ENCODE measurements around the gene ADD2. TPM values are rescaled to one million over a fixed set of nuclear protein-coding genes. Genes with fewer than 3 reads are reported as not detected.

The ADD2 gene
- polyA plus RNA-seq, 1 donor, result 4.0 TPM

DNA sequence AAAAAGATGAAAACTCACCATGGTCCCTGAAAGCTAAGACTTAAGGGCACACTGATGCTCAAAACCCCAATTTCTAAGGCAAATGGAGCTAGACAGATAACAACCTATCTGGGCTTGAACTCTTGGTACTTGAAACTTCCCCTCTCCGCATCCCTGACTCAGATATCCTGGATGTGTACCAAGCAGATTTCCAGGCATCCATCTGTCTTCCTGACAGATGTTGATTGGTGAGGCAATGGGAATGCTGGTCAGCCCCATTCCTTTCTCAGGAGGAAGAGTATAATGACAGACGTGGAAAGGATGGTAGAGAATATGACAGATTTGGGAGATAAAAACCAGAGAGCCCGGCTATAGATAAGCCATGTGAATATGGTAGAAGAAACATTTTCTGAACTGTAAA, 69.2 kb downstream of the ADD2 start:
- H3K27ac ChIP-seq (ENCODE audit: low read length), result no peak overlapping the region
- no peak for DNase-seq
- H3K9me3 ChIP-seq (ENCODE audit: control insufficient read depth, low read depth, low read length), result no peaks in the 10 kb centered on the region
- H3K27me3 ChIP-seq (ENCODE audit: control insufficient read depth, insufficient read depth, low read length), result peaks cover 10% of the 10 kb centered on the region
- H3K4me3 ChIP-seq (ENCODE audit: low read length), result no peak overlapping the region
- H3K36me3 ChIP-seq (ENCODE audit: control insufficient read depth, insufficient read depth, low read length), result no peaks in the 10 kb centered on the region
- no peaks in the 10 kb centered on the region for H3K4me1 ChIP-seq (ENCODE audit: control insufficient read depth, insufficient read depth, low read length)
- WGBS (ENCODE audit: insufficient coverage, low lambda C conversion rate), result 30% methylated on average over 2 of the region's 3 CpGs

DNA sequence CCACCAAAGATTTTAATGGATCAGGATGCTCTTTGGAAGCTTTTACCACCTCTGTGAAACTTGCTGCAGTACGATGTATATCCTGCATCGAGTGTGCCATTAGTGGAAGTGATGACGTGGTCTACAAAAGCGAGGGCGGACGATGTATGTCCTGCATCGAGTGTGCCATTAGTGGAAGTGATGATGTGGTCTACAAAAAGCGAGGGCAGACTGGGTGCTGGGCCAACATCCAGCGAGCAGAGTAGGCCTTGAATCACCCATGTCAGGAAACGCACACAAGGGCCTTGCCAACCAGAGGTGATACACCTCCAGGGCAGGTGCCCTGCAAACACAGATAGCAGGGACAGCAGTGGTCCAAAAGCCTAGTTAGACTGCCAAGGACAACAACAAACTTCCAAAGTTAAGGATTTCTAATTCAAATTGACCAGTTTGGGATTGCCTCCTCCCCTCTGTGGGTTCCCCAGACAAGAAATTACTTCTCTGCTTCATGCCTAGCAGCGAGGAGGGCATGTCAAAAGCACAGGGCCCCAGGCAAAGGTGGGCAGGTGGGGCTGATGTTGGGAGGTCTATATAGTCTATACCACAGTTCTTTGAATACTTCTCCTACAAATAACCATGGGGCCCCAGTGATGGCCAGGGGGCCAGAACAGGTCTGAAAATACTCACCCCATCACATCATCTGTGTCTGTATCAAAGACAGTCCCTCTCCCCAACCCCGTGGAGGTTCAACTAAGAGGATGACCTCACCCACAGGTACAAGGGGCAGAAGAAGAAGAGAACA, 70.2 kb downstream of the ADD2 start:
- Histone ChIP-seq H3K4me1 (ENCODE audit: control insufficient read depth, insufficient read depth, low read length) (no peaks in the 10 kb centered on the region), H3K27me3 (ENCODE audit: control insufficient read depth, insufficient read depth, low read length) (peaks cover 16% of the 10 kb centered on the region), H3K9me3 (ENCODE audit: control insufficient read depth, low read depth, low read length) (no peaks in the 10 kb centered on the region), H3K4me3 (ENCODE audit: low read length) (no peak overlapping the region), H3K36me3 (ENCODE audit: control insufficient read depth, insufficient read depth, low read length) (no peaks in the 10 kb centered on the region), H3K27ac (ENCODE audit: low read length) (no peak overlapping the region)
- whole genome bisulfite sequencing (ENCODE audit: insufficient coverage, low lambda C conversion rate), result no CpG with 5 or more reads among the region's 12 CpGs
- no peak for DNase-seq

- WGBS (ENCODE audit: insufficient coverage, low lambda C conversion rate), result no CpG with 5 or more reads among the region's 6 CpGs
Measured at GRCh38 chr2:70696142-70696541, 71.9 kb downstream of the ADD2 start.

GRCh38 chr2:70692256-70692655, 75.7 kb downstream of the ADD2 start:
- WGBS (ENCODE audit: insufficient coverage, low lambda C conversion rate), result no CpG with 5 or more reads among the region's 17 CpGs
- H3K9me3 ChIP-seq (ENCODE audit: control insufficient read depth, low read depth, low read length), result no peaks in the 10 kb centered on the region
- peaks cover 11% of the 10 kb centered on the region for H3K27me3 ChIP-seq (ENCODE audit: control insufficient read depth, insufficient read depth, low read length)
- no peak overlapping the region for H3K4me3 ChIP-seq (ENCODE audit: low read length)
- no peaks in the 10 kb centered on the region for H3K4me1 ChIP-seq (ENCODE audit: control insufficient read depth, insufficient read depth, low read length)
- H3K27ac ChIP-seq (ENCODE audit: low read length), result no peak overlapping the region
- no peaks in the 10 kb centered on the region for H3K36me3 ChIP-seq (ENCODE audit: control insufficient read depth, insufficient read depth, low read length)
- no peak for DNase-seq

More at GRCh38 chr2:70696142-70696541, 71.9 kb downstream of the ADD2 start:
- Histone ChIP-seq H3K36me3 (ENCODE audit: control insufficient read depth, insufficient read depth, low read length) (no peaks in the 10 kb centered on the region), H3K4me3 (ENCODE audit: low read length) (no peak overlapping the region), H3K9me3 (ENCODE audit: control insufficient read depth, low read depth, low read length) (no peaks in the 10 kb centered on the region), H3K27me3 (ENCODE audit: control insufficient read depth, insufficient read depth, low read length) (peaks cover 16% of the 10 kb centered on the region), H3K27ac (ENCODE audit: low read length) (no peak overlapping the region), H3K4me1 (ENCODE audit: control insufficient read depth, insufficient read depth, low read length) (no peaks in the 10 kb centered on the region)
- no peak for DNase-seq

DNA sequence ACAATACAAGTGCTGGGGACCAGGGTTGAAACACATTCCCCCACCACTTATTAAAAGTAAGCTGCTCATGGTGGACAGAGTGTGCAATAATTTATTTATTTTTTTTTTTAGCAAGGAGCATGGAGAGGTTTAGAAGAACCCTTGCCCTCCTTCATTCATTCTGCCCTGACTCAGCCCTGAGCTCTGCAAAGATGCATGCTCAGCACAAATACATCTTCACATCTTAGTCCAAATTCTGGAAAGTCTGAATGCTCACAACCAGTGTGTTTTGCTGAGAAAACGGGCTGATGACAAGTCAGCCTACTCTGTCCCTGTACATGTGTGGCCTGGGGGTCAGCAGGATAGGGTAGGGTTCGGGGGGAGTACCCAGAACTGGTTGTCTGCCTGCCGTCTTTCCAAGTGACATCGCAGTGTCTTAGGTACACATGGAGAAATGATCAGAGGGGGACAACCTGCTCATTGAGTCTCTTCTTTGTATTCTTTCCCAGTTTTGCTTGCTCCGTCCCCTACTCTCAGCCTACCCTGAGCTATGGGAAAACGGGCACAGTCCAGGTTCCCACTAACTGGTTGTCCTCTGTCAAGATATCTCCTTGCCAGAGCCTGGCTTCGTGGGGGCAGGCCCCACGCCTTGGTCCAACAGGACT, 76.4 kb downstream of the ADD2 start:
- Histone ChIP-seq H3K9me3 (ENCODE audit: control insufficient read depth, low read depth, low read length) (no peaks in the 10 kb centered on the region), H3K4me1 (ENCODE audit: control insufficient read depth, insufficient read depth, low read length) (no peaks in the 10 kb centered on the region), H3K36me3 (ENCODE audit: control insufficient read depth, insufficient read depth, low read length) (no peaks in the 10 kb centered on the region), H3K27me3 (ENCODE audit: control insufficient read depth, insufficient read depth, low read length) (peaks cover 17% of the 10 kb centered on the region), H3K27ac (ENCODE audit: low read length) (no peak overlapping the region), H3K4me3 (ENCODE audit: low read length) (no peak overlapping the region)
- DNase-seq, result no peak
- WGBS (ENCODE audit: insufficient coverage, low lambda C conversion rate), result no CpG with 5 or more reads among the region's 8 CpGs

GRCh38 chr2:70690846-70691245, 77.2 kb downstream of the ADD2 start:
- H3K36me3 ChIP-seq (ENCODE audit: control insufficient read depth, insufficient read depth, low read length), result no peaks in the 10 kb centered on the region
- no peak for DNase-seq
- 100% methylated on average over 1 of the region's 3 CpGs for WGBS (ENCODE audit: insufficient coverage, low lambda C conversion rate)
- H3K4me3 ChIP-seq (ENCODE audit: low read length), result no peak overlapping the region
- H3K27me3 ChIP-seq (ENCODE audit: control insufficient read depth, insufficient read depth, low read length), result peaks cover 22% of the 10 kb centered on the region
- no peaks in the 10 kb centered on the region for H3K9me3 ChIP-seq (ENCODE audit: control insufficient read depth, low read depth, low read length)
- H3K4me1 ChIP-seq (ENCODE audit: control insufficient read depth, insufficient read depth, low read length), result no peaks in the 10 kb centered on the region
- no peak overlapping the region for H3K27ac ChIP-seq (ENCODE audit: low read length)

DNA sequence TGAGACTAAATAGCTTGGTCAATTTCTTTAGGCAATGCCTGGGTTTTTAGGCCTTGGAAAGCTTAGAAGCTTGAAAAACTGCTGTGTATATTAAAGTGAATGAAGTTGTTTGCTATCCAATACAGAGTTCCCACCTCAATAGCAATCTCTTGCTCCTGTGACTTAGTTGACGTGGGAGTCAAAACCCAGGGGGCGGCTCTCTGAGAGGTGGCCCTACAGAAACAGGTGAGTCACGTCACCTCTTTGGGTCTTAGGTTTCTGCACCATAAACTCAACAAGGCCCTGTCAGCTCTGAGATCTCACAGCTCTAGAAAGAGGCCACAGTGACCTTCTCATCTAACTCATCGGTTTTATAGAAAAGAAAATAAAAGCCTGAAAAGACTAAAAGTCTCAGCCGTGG, 79.6 kb downstream of the ADD2 start:
- H3K4me1 ChIP-seq (ENCODE audit: control insufficient read depth, insufficient read depth, low read length), result no peaks in the 10 kb centered on the region

DNA sequence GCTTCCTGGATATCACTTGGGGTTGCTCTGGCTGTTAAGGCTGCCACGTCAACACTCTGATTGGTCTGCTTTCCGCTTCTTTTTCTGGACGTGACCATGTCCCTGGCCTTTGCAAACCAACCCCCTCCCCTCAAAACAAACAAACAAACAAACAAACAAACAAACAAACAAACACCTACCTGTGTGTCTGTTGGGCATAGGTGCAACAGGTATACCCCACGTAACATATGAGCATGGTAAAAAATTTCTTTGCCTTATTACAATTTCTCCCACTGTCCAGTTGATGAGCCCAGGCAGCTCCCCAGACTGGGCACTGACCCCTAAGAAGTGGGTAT, 80.6 kb downstream of the ADD2 start:
- 100% methylated on average over 1 of the region's 4 CpGs for WGBS (ENCODE audit: insufficient coverage, low lambda C conversion rate)
- no peak overlapping the region for H3K27ac ChIP-seq (ENCODE audit: low read length)
- DNase-seq, result no peak
- no peaks in the 10 kb centered on the region for H3K4me1 ChIP-seq (ENCODE audit: control insufficient read depth, insufficient read depth, low read length)
- peaks cover 11% of the 10 kb centered on the region for H3K27me3 ChIP-seq (ENCODE audit: control insufficient read depth, insufficient read depth, low read length)
- H3K9me3 ChIP-seq (ENCODE audit: control insufficient read depth, low read depth, low read length), result no peaks in the 10 kb centered on the region
- no peaks in the 10 kb centered on the region for H3K36me3 ChIP-seq (ENCODE audit: control insufficient read depth, insufficient read depth, low read length)
- no peak overlapping the region for H3K4me3 ChIP-seq (ENCODE audit: low read length)

More for the DNA sequence above, 79.6 kb downstream of the ADD2 start:
- peaks cover 15% of the 10 kb centered on the region for H3K27me3 ChIP-seq (ENCODE audit: control insufficient read depth, insufficient read depth, low read length)
- H3K4me3 ChIP-seq (ENCODE audit: low read length), result no peak overlapping the region
- no peak overlapping the region for H3K27ac ChIP-seq (ENCODE audit: low read length)
- DNase-seq, result no peak
- 80% methylated on average over 1 of the region's 5 CpGs for WGBS (ENCODE audit: insufficient coverage, low lambda C conversion rate)
- H3K36me3 ChIP-seq (ENCODE audit: control insufficient read depth, insufficient read depth, low read length), result no peaks in the 10 kb centered on the region
- H3K9me3 ChIP-seq (ENCODE audit: control insufficient read depth, low read depth, low read length), result no peaks in the 10 kb centered on the region

DNA sequence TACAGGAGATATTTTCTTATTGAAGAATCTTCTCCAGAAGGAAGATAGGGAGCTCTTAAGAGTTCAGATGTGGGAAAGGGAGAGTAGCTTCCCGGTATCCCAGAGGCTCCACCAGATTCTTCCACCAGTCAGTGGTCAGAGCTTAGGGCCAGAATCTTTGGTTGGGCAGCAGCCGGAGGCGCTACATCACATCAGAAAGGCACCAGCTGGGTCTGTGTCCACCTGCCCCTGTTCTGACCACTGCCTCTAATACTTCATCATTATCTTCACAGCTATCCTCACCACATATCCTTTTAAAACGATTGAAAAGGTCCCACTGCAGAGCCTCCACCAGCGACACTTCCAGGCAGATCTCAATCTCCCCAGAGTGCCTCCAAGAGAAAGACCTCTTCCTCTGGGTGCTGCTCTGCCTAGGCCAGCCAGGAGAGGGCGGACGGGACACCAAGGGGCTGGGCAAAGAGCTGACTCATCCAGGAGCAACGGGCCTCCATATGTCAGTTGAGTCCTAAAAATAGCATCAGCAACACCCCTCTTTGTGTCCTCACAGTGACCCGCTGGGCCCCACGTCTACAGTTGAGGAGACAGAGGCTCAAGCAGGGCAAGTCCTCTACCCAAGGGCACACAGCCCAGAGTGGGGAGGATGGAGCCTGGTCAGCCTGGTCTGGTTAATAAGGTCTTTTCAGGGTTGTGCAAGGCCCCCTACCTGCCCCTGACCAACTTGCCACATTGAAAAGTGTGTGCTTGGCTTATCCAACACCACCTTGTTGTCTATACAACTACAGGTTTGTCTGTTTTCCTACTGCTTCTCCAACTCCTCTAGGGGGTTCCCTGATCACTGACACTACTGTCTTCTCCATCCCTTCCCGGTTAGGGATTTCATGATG, 81.2 kb downstream of the ADD2 start:
- Histone ChIP-seq H3K9me3 (ENCODE audit: control insufficient read depth, low read depth, low read length) (no peaks in the 10 kb centered on the region), H3K27me3 (ENCODE audit: control insufficient read depth, insufficient read depth, low read length) (peaks cover 11% of the 10 kb centered on the region), H3K4me3 (ENCODE audit: low read length) (no peak overlapping the region), H3K36me3 (ENCODE audit: control insufficient read depth, insufficient read depth, low read length) (no peaks in the 10 kb centered on the region), H3K27ac (ENCODE audit: low read length) (no peak overlapping the region), H3K4me1 (ENCODE audit: control insufficient read depth, insufficient read depth, low read length) (no peaks in the 10 kb centered on the region)
- no CpG with 5 or more reads among the region's 11 CpGs for WGBS (ENCODE audit: insufficient coverage, low lambda C conversion rate)
- no peak for DNase-seq

- WGBS (ENCODE audit: insufficient coverage, low lambda C conversion rate), result 60% methylated on average over 1 of the region's 6 CpGs
- H3K27ac ChIP-seq (ENCODE audit: low read length), result no peak overlapping the region
- H3K36me3 ChIP-seq (ENCODE audit: control insufficient read depth, insufficient read depth, low read length), result no peaks in the 10 kb centered on the region
Measured at GRCh38 chr2:70685771-70686171, 82.2 kb downstream of the ADD2 start.

More at GRCh38 chr2:70685771-70686171, 82.2 kb downstream of the ADD2 start:
- H3K9me3 ChIP-seq (ENCODE audit: control insufficient read depth, low read depth, low read length), result no peaks in the 10 kb centered on the region
- H3K27me3 ChIP-seq (ENCODE audit: control insufficient read depth, insufficient read depth, low read length), result peaks cover 11% of the 10 kb centered on the region
- DNase-seq, result no peak
- no peaks in the 10 kb centered on the region for H3K4me1 ChIP-seq (ENCODE audit: control insufficient read depth, insufficient read depth, low read length)
- no peak overlapping the region for H3K4me3 ChIP-seq (ENCODE audit: low read length)

Measured in large intestine (tissue), 3 donors.